Measurements from ENCODE around the gene GPATCH3.
"Not testable (repeated sequence)": the region's sequence is repeated elsewhere in the genome, so short reads cannot be mapped to it uniquely, and the experiment has no call there.

GPATCH3 gene

DNA sequence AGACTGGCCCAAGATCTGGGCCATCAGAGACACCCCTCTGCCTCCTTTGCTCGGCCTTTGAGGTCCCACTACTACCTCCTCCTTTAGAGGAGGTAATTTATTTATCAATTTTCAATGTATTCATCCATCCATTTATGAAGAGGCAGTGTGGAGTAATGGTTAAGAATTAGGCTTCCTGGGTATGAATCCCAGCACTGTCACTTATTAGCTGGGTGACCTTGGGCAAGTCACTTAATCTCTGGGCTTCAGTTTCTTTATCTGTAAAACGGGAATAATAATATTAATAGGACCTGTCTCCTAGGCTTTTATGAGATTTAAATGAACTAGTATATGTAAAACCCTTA, 11.9 kb upstream of the GPATCH3 start:
- no peak for DNase-seq

DNA sequence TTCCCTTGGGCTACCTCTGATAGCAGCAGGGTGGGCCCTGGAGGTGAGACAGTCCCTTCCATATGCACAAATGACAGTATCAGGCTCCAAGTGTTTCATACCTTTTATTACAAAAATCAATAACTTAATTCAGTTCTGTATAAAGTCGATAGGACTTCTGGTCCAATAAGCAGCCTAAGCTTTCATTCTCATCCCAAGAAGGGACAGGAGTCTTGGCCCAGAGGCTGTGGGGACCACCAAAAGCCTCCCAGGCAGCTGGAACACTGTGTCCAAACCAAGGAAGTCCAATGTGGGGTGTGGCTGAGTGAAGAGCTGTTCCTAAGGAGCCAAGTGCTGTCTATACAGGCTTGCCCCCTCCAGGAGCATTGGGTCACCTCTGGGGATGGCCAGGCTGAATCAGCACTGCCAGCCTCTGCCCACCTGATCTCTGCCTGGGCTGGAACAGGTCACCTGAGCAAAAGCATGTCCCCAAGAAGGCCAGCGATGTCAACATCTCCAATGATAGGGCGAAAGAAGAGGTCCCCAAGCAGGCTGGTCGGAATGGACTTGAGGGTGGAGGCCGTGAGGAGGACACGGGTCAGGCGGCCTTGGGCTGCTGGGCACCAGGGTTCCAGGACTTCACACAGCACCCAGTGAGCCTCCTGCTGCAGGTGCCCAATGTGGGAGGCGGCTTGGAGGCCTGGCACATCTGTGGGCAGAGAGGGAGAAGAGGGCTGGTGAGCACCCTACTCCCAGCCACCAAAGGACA, 11.3 kb upstream of the GPATCH3 start:
- no peak for DNase-seq

DNA sequence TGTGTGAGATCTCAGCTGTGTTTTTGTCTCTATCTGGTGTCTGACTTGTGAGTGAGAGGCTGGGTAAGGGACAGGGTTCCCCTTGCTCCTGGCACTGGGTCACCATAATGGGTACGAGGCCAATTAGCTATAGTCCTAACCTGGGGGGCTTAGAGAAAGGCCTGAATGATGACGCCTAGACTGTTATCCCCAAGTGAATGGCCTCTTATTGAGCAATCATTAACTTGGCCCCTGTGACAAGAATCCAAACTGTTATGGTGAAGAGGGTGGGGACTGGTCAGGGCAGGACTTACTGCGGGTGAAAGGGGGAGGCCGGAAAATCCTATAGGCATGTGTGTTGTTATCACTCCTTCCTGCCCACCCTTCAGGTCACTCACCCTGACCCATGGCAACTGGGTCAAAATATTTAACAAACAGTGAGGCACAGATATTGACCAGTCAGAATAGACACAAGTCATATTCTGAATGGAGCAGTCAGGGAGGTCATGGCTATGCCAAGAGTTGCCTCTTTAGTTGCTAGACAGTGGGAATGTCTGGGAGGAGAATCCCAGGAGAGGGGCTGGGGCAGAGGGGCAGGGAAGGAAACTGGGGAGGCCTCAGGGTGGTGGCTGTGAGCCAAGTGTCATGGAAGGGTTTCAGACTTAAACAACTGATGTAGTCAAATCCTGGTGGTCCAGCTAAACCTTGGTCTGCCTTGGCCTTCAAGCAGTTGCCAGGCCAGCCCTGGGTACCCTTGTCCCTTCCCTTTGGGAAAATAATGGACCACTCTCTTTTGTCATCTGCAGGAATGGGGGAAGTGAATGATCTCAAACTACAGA, 10.3 kb upstream of the GPATCH3 start:
- no peak for DNase-seq

DNA sequence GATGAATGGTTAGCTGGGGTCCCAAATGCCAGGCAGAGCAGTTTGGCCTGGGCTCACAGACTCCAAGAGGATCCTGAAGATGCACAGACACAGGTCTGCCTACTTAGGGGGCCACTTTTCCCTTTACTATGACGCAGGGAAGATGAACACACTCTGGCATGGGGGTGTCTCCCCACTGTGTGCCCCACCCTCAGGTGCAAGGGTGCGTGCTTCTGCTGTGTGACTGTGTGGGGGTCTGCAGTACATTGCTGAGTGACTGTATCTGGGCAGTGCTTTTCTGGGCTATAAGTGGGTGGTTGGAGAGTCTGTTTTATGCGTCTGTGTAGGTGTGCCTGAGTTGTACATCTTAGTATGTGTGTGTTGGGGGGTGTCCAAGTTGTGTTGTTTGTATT, 9.7 kb upstream of the GPATCH3 start:
- no peak for DNase-seq

DNA sequence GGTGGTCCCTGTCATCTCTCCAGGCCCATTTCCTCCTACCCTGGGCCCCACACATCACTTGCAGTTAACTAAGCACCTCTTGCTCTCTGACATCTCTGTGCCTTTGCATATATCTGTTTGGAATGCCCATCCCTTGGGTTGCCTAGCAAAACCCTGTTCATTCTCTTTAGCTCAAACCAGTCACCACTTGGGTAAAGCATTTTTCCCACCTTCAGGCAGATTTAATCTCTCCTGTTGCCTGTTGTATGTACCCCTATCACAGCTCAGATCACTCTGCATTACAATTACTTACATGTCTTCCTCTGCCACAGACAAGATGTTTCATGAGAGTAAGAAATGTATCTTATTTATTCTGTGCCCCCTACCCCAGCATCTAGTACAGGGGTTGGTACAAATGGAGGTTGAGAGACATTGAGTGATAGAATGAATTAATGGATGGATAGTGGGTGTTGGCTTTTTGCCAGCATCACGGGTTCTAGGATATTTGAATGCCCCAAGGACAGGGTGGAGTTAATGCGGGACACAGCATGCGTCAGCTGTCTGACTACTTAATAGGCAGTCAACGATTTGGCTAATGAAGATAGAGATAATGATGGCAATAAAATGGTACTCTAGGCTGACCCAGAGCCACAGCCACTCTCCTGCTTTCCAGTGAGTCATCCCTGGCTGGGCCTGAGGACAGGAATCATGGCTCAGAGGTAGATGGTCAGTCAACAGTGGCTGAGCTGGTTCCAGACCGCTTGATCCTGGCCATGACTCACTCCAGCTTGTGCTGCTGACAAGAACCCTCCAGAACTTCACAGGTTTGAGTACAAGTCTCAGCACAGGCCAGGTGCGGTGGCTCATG, 7.0 kb upstream of the GPATCH3 start:
- no peak for DNase-seq

DNA sequence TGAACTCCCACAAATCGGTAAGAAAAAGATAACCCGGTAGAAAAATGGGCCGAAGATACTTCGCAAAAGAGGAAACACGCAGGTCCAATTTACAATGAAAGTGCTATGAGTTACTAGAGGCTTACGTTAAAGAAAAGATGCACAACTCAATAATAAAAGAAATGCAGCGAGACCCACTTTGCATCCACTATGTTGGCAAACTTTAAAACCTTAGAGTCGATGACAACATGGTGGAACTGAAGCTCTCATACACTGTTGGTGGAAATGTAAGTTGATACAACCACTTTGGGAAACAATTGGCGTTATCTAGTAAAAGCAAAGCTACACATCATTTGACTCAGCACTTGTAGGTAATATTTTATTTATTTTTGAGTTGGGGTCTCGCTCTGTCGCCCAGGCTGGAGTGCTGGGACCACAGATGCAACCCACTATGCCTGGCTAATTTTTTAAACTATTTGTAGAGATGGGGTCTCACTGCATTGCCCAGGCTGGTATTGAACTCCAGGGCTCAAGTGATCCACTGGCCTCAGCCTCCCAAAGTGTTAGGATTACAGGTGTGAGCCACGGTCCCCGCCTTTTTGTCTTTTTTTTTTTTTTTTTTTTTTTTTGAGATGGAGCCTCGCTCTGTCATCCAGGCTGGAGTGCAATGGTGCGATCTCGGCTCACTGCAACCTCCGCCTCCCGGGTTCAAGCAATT, 696 bp upstream of the GPATCH3 start:
- DNase-seq = no peak

DNA sequence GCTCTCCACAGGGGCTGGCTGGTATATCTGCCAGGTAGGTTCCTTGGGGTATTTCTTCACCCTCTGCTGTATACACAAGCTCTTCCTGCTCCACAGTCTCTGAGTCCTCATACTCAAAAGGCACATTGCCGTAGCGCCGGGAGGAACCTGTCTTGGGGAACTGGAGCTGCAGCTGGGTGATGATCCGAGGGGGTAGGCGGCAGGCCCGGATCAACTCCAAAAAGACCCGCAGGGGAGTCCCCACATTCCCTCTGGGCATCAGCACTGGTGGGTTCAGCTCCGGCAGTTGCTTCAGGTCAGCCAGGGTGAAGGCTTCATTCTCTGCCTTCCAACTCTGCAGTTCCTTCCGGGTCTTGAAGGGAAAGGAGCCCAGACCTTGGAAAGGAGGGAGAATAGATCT, 2.9 kb downstream of the GPATCH3 start:
- no peak for DNase-seq

DNA sequence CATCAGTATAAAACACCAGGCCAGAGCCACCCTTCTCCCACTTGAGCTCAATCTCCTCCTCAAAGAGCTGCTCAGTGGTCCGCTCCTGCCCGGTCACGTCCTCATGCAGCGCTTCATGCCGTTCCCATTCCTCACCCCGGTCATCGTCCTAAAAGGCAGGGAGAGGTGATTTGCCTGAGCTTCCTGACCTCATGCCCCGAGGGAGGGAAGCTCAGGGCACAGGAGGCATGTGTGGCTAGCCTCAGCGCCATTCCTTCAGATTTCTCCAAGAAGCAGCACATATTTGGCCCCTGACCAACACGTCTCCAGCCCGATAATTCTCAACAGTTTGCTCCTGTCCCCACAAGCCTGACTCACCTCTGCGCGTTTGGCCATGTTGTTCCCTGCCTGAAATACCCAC, 6.0 kb downstream of the GPATCH3 start:
- no peak for DNase-seq

DNA sequence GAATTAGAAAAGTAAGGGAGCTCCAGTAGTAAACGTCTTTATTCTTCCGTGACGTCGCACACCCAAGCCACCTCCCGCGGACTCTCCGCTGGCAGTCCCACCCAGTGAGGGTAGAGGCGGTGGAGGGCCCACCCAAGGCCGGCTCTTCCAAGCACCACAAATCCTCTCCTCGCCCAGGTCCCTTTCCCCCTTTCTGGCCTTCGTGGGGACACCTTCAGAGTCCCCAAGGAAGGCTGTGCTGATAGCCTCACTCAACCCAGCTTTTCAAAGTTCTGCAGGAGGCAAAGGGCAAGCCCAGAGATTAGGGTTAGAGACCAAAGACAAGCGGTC, 9.8 kb downstream of the GPATCH3 start:
- DNase-seq = no peak

DNA sequence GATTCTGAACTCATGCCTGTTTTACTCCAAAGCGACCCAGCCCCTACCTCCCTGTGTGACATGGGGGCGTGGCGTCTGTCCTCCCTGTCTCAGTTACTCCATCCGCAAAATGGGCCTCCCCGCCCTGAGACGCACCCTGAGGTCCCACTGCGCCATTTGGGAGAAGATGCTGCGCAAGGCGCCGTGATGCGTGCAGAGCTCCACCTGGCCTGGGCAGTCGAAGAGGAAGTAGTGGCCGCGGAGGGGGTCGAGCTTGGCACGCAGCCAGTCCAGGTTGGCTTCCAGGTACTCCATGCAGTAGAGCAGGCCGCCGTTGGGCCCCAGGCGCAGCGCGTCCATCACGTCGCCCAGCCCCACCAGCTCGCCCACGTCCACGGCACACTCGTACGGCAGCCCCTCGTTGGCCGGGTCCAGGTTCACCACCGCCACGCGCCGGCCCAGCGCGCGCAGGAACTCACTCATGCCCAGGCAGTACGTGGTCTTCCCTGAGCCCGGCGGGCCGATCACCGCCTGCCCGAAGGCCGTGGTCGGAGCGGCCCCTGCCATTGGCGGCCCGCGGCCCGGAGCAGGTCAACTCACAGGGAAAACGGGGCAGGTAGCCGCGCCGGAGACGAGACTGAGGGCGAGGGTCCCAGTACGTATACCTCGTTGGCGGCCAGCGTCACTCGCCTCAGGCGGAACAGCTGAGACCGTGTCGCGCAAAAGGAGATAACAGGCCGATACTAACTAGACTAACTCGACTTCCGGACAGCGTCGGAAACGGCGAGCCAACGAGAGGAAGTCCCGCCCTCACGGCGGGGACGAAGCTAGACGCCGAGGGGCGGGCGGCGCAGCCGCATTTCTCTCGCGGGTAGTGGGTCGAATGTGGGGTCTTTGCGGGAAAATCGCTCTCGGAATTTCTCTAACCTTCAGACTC, 10.5 kb downstream of the GPATCH3 start, which contains the start of gene GPN2:
GPN2 (minus strand) TSS at position 733 of the 916 bp plus-strand sequence; CDS start at position 546, 187 bp downstream.
- DNase-seq = peak; percentile 67

DNA sequence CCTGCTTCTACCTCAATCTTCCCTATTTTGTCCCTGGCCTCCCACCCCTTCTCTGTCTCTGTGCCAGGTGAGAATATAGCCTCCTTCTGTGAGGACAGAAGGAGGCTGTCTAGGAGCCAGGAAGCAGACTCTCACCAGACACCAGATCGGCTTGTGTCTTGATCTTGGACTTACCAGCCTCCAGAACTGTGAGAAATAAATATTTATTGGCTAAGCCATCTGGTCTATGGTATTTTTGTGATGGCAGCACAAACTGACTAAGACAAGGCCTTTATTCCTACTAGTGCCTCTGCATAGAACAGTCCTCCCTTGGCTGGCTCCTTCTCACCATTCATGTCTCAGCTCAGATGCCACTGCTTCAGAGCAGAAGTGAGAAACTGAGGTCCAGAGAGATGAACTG, 12.0 kb downstream of the GPATCH3 start:
- no peak for DNase-seq

DNA sequence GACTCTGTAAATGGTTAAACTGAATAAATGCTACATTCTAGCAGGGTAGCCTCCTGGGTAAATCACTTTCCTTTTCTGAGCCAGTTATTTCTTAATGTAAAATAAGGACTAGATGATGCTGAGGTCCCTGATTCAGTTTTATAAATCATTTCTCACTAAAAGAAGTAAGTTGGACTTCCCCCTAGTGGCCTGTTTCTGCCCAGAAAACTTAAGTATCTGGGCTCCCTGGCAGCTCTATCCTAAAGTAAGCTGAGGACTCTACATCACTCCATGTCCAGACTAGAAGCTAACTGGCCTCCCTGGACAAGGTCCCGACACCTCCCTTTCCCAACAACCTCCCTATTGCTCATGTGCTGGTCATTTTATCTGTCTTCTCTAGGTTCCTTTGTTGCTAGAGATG, 13.1 kb downstream of the GPATCH3 start:
- DNase-seq = no peak

DNA sequence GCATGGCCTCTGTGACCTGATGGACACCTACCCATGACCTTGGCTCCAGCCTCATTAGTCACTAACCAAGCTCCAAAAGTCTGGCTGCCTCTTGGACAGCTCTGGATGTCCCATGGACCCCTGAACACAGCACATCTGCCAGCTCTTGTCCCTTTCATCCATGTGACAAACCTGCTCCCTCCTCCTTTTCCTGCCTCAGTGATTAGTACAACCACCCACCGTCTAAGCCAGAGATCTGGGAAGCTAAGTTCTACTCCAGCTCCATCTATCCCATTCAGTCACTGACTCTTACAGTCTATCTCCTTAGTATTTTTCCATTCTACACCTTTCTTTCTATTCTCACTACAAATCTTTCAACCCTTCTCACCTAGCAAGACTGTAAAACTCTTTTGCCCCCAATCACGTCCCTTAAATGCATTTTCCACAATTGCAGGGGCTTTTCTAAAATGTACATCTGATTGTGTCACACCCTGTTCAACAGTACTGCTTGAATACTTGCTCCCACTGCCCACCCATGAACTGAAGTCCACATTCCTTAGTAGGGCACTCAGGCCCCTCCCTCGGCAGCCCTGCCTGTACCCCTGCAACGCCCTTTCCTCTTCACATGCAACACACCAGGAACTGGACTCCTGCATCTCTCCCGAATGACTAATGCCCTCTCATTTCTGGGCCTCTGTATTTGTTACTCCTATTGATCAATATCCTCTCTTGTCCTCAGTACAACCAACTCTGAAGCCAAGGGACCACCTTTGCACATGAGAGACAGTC, 17.4 kb downstream of the GPATCH3 start:
- no peak for DNase-seq

DNA sequence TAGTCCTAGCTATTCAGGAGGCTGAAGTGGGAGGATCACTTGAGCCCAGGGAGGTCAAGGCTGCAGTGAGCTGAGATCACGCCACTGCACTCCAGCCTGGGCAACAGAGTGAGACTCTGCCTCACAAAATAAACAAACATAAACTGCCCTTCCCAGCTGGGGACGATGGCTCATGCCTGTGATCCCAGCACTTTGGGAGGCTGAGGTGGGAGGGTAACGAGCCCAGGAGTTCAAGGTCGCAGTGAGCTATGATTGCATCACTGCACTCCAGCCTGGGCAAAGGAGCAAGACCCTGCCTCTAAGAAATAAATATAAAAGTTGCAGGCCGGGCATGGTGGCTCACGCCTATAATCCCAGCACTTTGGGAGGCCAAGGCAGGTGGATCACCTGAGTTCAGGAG, 18.7 kb downstream of the GPATCH3 start:
- not testable (repeated sequence) for DNase-seq

DNA sequence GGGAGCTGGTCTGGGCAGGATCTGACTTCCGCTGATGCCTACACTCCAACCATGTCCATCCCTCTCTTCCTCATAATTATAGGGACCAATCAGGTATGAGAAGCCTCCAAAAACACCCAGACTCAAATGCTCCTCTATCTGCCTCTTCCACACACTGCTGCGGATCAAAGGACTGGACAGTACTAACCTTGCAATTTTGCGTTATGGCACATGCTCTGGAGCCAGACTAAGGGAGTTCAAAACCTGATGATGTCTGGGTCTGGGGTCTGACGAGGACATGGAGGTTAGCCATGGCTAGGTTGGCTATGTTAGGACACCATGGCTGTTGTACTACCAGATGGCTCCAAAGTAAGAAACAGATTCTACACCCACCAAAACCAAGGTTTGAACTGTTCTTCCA, 20.5 kb downstream of the GPATCH3 start:
- DNase-seq = no peak

DNA sequence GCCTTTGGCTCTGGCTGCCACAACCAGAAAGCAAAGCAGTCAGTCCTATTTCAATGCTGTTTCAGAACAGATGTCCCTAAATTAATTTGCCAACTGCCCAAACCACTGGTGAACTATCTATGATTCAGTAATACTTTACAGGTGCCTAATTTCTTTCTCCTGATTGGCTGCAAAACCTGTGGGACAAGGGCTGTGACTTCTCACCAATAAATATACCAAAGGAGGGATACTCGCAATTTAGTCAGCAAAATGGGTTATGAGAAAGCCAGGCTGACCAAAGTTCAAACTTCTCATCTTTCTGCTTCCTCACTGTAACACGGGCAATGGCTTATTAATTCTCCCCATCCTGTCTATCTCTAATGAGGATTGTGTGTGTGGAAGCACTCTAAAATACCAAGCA, 22.9 kb downstream of the GPATCH3 start:
- no peak for DNase-seq

DNA sequence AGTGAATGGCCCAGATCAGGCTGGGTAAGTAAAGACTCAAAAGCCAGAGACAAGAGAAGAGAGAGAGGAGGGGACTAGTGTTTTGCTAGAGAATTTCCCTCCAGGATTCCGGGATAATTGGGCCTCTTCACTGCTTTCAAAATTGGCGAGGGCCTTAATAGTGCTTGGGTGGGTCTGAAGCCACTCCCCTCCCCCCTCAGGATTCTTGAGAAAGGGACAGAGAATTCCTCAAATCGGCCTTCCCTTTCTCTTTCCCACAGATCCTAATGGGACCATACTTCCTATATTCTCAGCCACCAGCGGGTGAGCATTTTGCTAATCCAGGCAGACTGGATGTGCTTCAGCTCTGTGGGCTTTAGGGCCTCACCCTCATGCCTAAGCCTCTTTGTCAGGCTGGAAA, 25.4 kb downstream of the GPATCH3 start:
- no peak for DNase-seq

DNA sequence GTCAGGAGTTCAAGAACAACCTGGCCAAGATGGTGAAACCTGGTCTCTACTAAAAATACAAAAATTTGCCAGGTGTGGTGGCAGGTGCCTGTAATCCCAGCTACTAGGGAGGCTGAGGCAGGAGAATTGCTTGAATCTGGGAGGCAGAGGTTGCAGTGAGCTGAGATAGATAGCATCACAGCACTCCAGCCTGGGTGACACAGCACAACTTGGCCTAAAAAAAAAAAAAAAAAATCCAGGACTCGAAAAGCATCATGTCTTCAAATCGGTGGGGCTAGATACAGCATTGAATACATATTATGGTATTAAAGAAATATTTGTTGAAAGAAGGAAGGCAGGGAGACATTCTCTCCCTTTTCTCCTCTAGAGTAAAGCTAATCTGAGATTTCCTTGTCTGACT, 27.2 kb downstream of the GPATCH3 start:
- DNase-seq = not testable (repeated sequence)

DNA sequence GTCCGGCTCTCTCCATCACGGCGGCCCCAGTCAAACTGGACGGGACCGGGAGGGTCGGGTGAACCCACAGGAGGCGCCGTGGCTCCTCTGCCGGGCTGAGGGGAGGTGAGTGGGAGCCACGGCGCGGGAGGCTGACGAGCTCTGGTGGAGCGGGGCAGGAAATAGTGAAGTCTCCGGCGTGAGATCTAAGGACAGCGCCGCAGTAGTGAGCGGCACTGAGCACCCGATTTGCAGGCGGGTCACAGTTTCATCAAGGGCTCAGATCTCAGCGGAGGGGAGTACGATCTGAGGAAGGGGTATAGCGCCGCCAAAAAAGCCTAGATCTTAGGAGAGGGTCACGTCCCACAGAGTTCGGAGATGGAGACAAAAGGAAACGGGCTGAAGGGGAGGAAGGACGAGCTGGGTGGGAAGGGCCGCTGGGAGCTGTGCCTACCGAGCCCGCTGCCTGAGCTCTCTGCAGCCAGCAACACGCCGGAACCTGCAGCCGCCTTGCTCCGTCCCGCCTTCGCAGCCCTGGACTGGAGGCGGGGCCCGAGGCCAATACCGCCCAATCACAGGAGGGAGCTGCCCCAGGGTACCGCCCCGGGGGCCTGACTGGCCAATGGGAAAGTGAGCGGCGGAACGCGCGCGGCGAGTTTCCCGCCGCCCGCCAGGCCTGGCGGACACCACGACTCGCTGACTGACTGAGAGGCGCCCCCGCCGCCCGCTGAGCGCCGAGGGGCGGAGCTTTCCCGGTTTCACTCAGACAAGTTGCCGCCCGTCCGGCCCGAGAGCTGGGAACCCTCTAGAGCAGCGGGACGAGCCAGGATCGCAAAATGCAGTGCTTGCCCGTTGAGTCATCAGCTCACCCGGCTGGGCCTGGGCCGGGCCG, 35.4 kb downstream of the GPATCH3 start:
- DNase-seq = peak; percentile 96

DNA sequence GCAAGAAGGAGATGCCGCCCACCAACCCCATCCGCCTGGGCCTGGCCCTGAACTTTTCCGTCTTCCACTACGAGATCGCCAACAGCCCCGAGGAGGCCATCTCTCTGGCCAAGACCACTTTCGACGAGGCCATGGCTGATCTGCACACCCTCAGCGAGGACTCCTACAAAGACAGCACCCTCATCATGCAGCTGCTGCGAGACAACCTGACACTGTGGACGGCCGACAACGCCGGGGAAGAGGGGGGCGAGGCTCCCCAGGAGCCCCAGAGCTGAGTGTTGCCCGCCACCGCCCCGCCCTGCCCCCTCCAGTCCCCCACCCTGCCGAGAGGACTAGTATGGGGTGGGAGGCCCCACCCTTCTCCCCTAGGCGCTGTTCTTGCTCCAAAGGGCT, 36.6 kb downstream of the GPATCH3 start:
- DNase-seq = no peak

Measured in GDM1 (cell line).